ENCODE measurements around the gene APCDD1L. TPM values are rescaled to one million over a fixed set of nuclear protein-coding genes. Genes with fewer than 3 reads are reported as not detected.

Gene APCDD1L
- total RNA-seq, 2 experiments from 2014 or later, result not detected

GRCh38 chr20:58447511-58448391, 67.4 kb downstream of the APCDD1L start:
- H3K27ac Mint-ChIP-seq, result peak overlapping the region; percentile 22
- TF ChIP-seq, protein P1, sequence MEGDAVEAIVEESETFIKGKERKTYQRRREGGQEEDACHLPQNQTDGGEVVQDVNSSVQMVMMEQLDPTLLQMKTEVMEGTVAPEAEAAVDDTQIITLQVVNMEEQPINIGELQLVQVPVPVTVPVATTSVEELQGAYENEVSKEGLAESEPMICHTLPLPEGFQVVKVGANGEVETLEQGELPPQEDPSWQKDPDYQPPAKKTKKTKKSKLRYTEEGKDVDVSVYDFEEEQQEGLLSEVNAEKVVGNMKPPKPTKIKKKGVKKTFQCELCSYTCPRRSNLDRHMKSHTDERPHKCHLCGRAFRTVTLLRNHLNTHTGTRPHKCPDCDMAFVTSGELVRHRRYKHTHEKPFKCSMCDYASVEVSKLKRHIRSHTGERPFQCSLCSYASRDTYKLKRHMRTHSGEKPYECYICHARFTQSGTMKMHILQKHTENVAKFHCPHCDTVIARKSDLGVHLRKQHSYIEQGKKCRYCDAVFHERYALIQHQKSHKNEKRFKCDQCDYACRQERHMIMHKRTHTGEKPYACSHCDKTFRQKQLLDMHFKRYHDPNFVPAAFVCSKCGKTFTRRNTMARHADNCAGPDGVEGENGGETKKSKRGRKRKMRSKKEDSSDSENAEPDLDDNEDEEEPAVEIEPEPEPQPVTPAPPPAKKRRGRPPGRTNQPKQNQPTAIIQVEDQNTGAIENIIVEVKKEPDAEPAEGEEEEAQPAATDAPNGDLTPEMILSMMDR (IDR thresholded peaks at IDR 0.05), result peak; percentile 53
- peaks cover 32% of the 10 kb centered on the region for H3K36me3 Mint-ChIP-seq (ENCODE audit: low read depth)
- intact Hi-C loops (cut with micrococcal nuclease), result loop anchor here (5.0 kb wide), 1 partner anchor 210 kb away; no protein-coding TSS in a partner anchor
- peak; percentile 82 for ATAC-seq
- POLR2A ChIA-PET, result no interaction called here
- no peak overlapping the region for H3K4me3 Mint-ChIP-seq
- H3K27me3 Mint-ChIP-seq, result no peaks in the 10 kb centered on the region
- no peaks in the 10 kb centered on the region for H3K9me3 Mint-ChIP-seq
- peaks cover 4% of the 10 kb centered on the region for H3K4me1 Mint-ChIP-seq (ENCODE audit: low read depth)
- CTCF ChIA-PET, result interaction anchor here (0.6 to 2.9 kb wide), 19 partner anchors 9 to 604 kb away, joined by 3 to 10 read pairs (median 3); partner anchors contain the start of gene VAPB
- DNase-seq, result peak; percentile 72

DNA sequence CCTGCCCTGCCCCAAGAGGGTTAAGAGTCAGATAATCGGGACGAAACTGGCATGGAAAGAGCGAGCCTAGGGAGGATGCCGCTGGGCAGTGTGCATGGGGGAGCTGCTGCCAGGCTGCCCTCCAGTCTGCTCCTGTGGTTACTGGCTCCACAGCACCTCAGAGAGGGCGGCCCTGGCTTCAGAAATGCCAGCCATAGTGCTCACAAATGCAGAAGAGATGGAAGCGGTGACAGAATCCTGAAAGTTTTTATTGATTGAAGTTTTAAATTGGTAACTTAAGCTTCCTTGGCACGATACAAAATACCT, 68.3 kb downstream of the APCDD1L start:
- Mint-ChIP-seq H3K27me3 (no peaks in the 10 kb centered on the region), H3K4me1 (ENCODE audit: low read depth) (peaks cover 4% of the 10 kb centered on the region), H3K9me3 (no peaks in the 10 kb centered on the region), H3K27ac (no peak overlapping the region), H3K36me3 (ENCODE audit: low read depth) (peaks cover 36% of the 10 kb centered on the region), H3K4me3 (no peak overlapping the region)
- ATAC-seq, result no peak
- intact Hi-C loops (cut with micrococcal nuclease), result loop anchor here (5.0 kb wide), 1 partner anchor 210 kb away; no protein-coding TSS in a partner anchor
- ChIA-PET POLR2A (no interaction called here), CTCF (interaction anchor here (0.7 to 2.9 kb wide), 13 partner anchors 10 to 235 kb away, joined by 3 to 10 read pairs (median 4); no protein-coding TSS in a partner anchor)
- DNase-seq, result no peak
- TF ChIP-seq, protein P1 (IDR thresholded peaks at IDR 0.05), result no peak

- H3K27ac Mint-ChIP-seq, result peak overlapping the region; percentile 23
- intact Hi-C loops (cut with micrococcal nuclease), result loop anchor here (5.0 kb wide), 1 partner anchor 209 kb away; no protein-coding TSS in a partner anchor
- POLR2A ChIA-PET, result no interaction called here
These were observed 68.8 kb downstream of the APCDD1L start for GRCh38 chr20:58446264-58446959.

DNA sequence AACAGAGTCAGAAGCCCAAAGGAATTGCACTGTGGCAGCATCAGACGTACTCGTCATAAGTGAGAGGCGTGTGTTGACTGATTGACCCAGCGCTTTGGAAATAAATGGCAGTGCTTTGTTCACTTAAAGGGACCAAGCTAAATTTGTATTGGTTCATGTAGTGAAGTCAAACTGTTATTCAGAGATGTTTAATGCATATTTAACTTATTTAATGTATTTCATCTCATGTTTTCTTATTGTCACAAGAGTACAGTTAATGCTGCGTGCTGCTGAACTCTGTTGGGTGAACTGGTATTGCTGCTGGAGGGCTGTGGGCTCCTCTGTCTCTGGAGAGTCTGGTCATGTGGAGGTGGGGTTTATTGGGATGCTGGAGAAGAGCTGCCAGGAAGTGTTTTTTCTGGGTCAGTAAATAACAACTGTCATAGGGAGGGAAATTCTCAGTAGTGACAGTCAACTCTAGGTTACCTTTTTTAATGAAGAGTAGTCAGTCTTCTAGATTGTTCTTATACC, 70.4 kb downstream of the APCDD1L start:
- CTCF ChIA-PET, result no interaction called here
- no peaks in the 10 kb centered on the region for H3K9me3 Mint-ChIP-seq
- no peak for ATAC-seq
- DNase-seq, result no peak
- intact Hi-C loops (cut with micrococcal nuclease), result loop anchor here (5.0 kb wide), 1 partner anchor 208 kb away; no protein-coding TSS in a partner anchor
- H3K4me1 Mint-ChIP-seq (ENCODE audit: low read depth), result peaks cover 16% of the 10 kb centered on the region
- H3K4me3 Mint-ChIP-seq, result no peak overlapping the region
- no peak overlapping the region for H3K27ac Mint-ChIP-seq
- POLR2A ChIA-PET, result interaction anchor here (0.7 kb wide), 1 partner anchor 9 kb away, joined by 3 read pairs; no protein-coding TSS in a partner anchor
- peaks cover 37% of the 10 kb centered on the region for H3K36me3 Mint-ChIP-seq (ENCODE audit: low read depth)
- TF ChIP-seq, protein P1 (IDR thresholded peaks at IDR 0.05), result no peak
- H3K27me3 Mint-ChIP-seq, result no peaks in the 10 kb centered on the region

More at GRCh38 chr20:58446264-58446959, 68.8 kb downstream of the APCDD1L start:
- Mint-ChIP-seq H3K36me3 (ENCODE audit: low read depth) (peaks cover 36% of the 10 kb centered on the region), H3K9me3 (no peaks in the 10 kb centered on the region), H3K27me3 (no peaks in the 10 kb centered on the region), H3K4me1 (ENCODE audit: low read depth) (peaks cover 8% of the 10 kb centered on the region), H3K4me3 (no peak overlapping the region)
- DNase-seq, result no peak
- TF ChIP-seq, protein P1 (IDR thresholded peaks at IDR 0.05), result no peak
- CTCF ChIA-PET, result interaction anchor here (1.3 to 2.9 kb wide), 3 partner anchors 11 to 235 kb away, joined by 5 to 10 read pairs (median 6); no protein-coding TSS in a partner anchor
- ATAC-seq, result no peak

All from activated CD8-positive, alpha-beta T cell treated with anti-CD3 and anti-CD28 coated beads for 36 hours (primary cell).